Loucy (cell line): ENCODE data around the gene ZFYVE21.

ENCODE experiments used
- H2AFZ ChIP-seq: fragments of 200-600 bp; sonication (generic); 2 replicates; pipeline ENCODE4 v1.6.0; 2016; ENCODE audit warnings: antibody characterized with exemption, mild to moderate bottlenecking, low read length, moderate library complexity
- H3F3A ChIP-seq: fragments of 200-600 bp; 2 replicates; pipeline ENCODE4 v1.6.0; 2016; ENCODE audit warnings: antibody characterized with exemption, low read depth, mild to moderate bottlenecking
- H3K27me3 ChIP-seq: fragments of 200-600 bp; sonication (generic); 2 replicates; pipeline ENCODE4 v1.6.1; 2014; ENCODE audit warnings: low read length, mild to moderate bottlenecking; ENCODE audit not compliant: insufficient read depth, poor library complexity, severe bottlenecking
- H3K36me3 ChIP-seq: fragments of 200-600 bp; sonication (generic); 2 replicates; pipeline ENCODE4 v1.6.1; 2016; ENCODE audit warnings: low read length; ENCODE audit not compliant: insufficient read depth
- H3K4me1 ChIP-seq: fragments of 200-600 bp; sonication (generic); 2 replicates; pipeline ENCODE4 v1.5.1; 2014; ENCODE audit warnings: low read length, mild to moderate bottlenecking; ENCODE audit not compliant: insufficient read depth, poor library complexity, severe bottlenecking
- H3K4me2 ChIP-seq: fragments of 200-600 bp; sonication (generic); 2 replicates; pipeline ENCODE4 v1.6.0; 2014; ENCODE audit warnings: antibody characterized with exemption, low read length, low read depth, mild to moderate bottlenecking; ENCODE audit not compliant: poor library complexity, severe bottlenecking
- H3K4me3 ChIP-seq: fragments of 200-600 bp; sonication (generic); 2 replicates; pipeline ENCODE4 v1.5.1; 2014; ENCODE audit warnings: low read length, mild to moderate bottlenecking, mixed read lengths; ENCODE audit not compliant: poor library complexity, severe bottlenecking
- H3K79me2 ChIP-seq: fragments of 200-600 bp; sonication (generic); 2 replicates; pipeline ENCODE4 v1.6.1; 2014; ENCODE audit warnings: low read length; ENCODE audit not compliant: insufficient read depth
- H3K9ac ChIP-seq: fragments of 200-600 bp; sonication (generic); 2 replicates; pipeline ENCODE4 v1.6.0; 2014; ENCODE audit warnings: mild to moderate bottlenecking, low read depth, low read length, moderate library complexity; ENCODE audit not compliant: poor library complexity, severe bottlenecking
- H3K9me2 ChIP-seq: fragments of 200-600 bp; sonication (generic); replicated peaks from 2 replicates; pipeline ENCODE4 v1.6.1; 2016; ENCODE audit warnings: low read depth, low read length, mixed read lengths
- H3K9me3 ChIP-seq: fragments of 200-600 bp; sonication (generic); 2 replicates; pipeline ENCODE4 v1.6.1; 2014; ENCODE audit warnings: mild to moderate bottlenecking, antibody characterized with exemption, low read length, low read depth; ENCODE audit not compliant: insufficient read depth
- H4K20me1 ChIP-seq: fragments of 200-600 bp; sonication (generic); 2 replicates; pipeline ENCODE4 v1.6.0; 2014; ENCODE audit warnings: antibody characterized with exemption, low read length, mild to moderate bottlenecking; ENCODE audit not compliant: insufficient read depth, poor library complexity, severe bottlenecking
- CTCF ChIP-seq: fragments of 200-600 bp; sonication (generic); conservative IDR thresholded peaks from 2 replicates; pipeline ENCODE4 v1.5.1; 2014; ENCODE audit warnings: mild to moderate bottlenecking, antibody characterized with exemption, low read length
- EZH2phosphoT487 ChIP-seq: fragments of 200-600 bp; IDR thresholded peaks from 2 replicates; pipeline ENCODE4 v1.6.1; 2018; ENCODE audit warnings: antibody characterized with exemption, mild to moderate bottlenecking, moderate library complexity, borderline replicate concordance

The ZFYVE21 gene

GRCh38 chr14:103763730-103764488 is 48.3 kb downstream of the ZFYVE21 start:
- H3K27me3 ChIP-seq = no peaks in the 10 kb centered on the region
- no peaks in the 10 kb centered on the region for H3K9me2 ChIP-seq
- no peaks in the 10 kb centered on the region for H3K9me3 ChIP-seq
- H3K4me2 ChIP-seq = no peak overlapping the region
- no peaks in the 10 kb centered on the region for H3K79me2 ChIP-seq
- H2AFZ ChIP-seq = no peak overlapping the region
- no peak overlapping the region for H3K4me3 ChIP-seq
- peaks cover 7% of the 10 kb centered on the region; the same call in 1 of the 2 replicates for H3K36me3 ChIP-seq
- no peaks in the 10 kb centered on the region for H3K4me1 ChIP-seq
- TF ChIP-seq EZH2phosphoT487 = no peak
- no peak for TF ChIP-seq CTCF
- no peaks in the 10 kb centered on the region for H3F3A ChIP-seq
- H3K9ac ChIP-seq = no peak overlapping the region
- H4K20me1 ChIP-seq = no peaks in the 10 kb centered on the region

GRCh38 chr14:103765526-103765925 is 49.9 kb downstream of the ZFYVE21 start:
- Histone ChIP-seq H3F3A (no peaks in the 10 kb centered on the region), H2AFZ (no peak overlapping the region), H3K9me2 (no peaks in the 10 kb centered on the region), H3K9ac (no peak overlapping the region), H3K9me3 (no peaks in the 10 kb centered on the region), H4K20me1 (no peaks in the 10 kb centered on the region), H3K4me1 (no peaks in the 10 kb centered on the region), H3K27me3 (no peaks in the 10 kb centered on the region), H3K79me2 (no peaks in the 10 kb centered on the region), H3K4me2 (no peak overlapping the region), H3K36me3 (peaks cover 7% of the 10 kb centered on the region; the same call in 1 of the 2 replicates), H3K4me3 (no peak overlapping the region)
- no peak for TF ChIP-seq CTCF
- no peak for TF ChIP-seq EZH2phosphoT487

GRCh38 chr14:103767336-103767894 is 51.8 kb downstream of the ZFYVE21 start:
- Histone ChIP-seq H3K36me3 (peaks cover 13% of the 10 kb centered on the region; the same call in 1 of the 2 replicates), H3K9me2 (no peaks in the 10 kb centered on the region), H3K4me3 (no peak overlapping the region), H3K79me2 (no peaks in the 10 kb centered on the region), H3K27me3 (no peaks in the 10 kb centered on the region), H4K20me1 (no peaks in the 10 kb centered on the region), H2AFZ (no peak overlapping the region), H3K9ac (no peak overlapping the region), H3K9me3 (peaks cover 6% of the 10 kb centered on the region; the same call in 1 of the 2 replicates), H3F3A (no peaks in the 10 kb centered on the region), H3K4me2 (no peak overlapping the region), H3K4me1 (no peaks in the 10 kb centered on the region)
- TF ChIP-seq CTCF (no peak), EZH2phosphoT487 (no peak)
